Activated CD8-positive, alpha-beta memory T cell treated with anti-CD3 and anti-CD28 coated beads for 48 hours (primary cell): ENCODE data around the gene MRPL3.

Experiments
- DNase-seq, 3 experiments: peaks; one replicate each; pipeline ENCODE4 v3.0.0-alpha.2; 2020; ENCODE audit warnings: low read depth in 2 of 3, low spot score in 2 of 3

The MRPL3 gene

GRCh38 chr3:131421301-131421700, 81.5 kb downstream of the MRPL3 start:
- no peak for DNase-seq

DNA sequence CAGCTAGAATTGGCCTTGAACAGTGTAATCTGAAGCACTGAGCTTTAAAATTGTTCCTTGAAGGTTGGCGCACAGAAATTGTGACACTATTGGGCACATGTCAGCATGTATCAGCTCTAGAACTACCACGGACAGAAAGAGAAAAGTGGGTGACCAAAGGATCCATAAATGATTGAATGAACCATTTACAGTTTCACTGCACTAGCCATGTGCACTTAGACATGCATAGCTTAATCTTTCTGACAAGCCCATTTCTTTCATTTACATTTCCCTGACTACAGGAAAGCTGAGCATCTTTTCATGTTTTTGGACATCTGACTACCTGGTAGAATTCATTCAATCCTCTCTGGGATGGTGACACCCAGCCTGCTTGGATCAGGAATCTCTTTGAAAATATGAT, 85.0 kb downstream of the MRPL3 start:
- no peak for DNase-seq
